ENCODE measurements around the gene NRXN2. TPM values are rescaled to one million over a fixed set of nuclear protein-coding genes. Genes with fewer than 3 reads are reported as not detected.

NRXN2 gene
- total RNA-seq, 1 experiment from 2014 or later: 0.15 TPM

DNA sequence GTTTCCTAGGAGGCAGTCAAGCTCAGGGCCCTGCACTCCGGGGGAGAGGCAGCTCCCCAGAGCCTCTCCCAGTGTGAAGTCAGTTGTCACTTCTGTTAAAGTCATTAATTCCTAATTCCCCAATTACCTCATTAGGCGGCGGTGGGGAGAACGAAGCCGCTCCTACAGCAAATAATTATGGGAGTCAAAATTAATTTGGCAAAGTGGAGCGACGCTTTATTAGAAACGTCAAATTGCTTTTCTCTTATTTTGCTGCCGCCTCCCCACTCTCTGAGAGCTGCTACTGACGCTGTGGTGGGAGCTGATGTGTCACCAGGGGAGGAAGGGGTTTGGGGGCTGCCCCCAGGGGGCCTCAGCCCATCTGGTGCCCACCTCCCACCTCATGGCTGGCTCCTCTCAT lies 90.3 kb downstream of the NRXN2 start:
- Histone ChIP-seq H3K36me3 (ENCODE audit: control insufficient read depth, insufficient read depth, low read length) (no peaks in the 10 kb centered on the region), H3K27me3 (ENCODE audit: control insufficient read depth, insufficient read depth, low read length) (no peaks in the 10 kb centered on the region), H3K4me3 (ENCODE audit: low read depth in 2 of 2, low read length in 2 of 2) (no peak overlapping the region), H3K27ac (ENCODE audit: low read length) (no peak overlapping the region), H3K4me1 (ENCODE audit: control insufficient read depth, insufficient read depth, low read length) (no peaks in the 10 kb centered on the region), H3K9me3 (ENCODE audit: control insufficient read depth, insufficient read depth, low read depth, low read length) (no peaks in the 10 kb centered on the region)
- TF ChIP-seq TCF7L2 (IDR thresholded peaks at IDR 0.05; ENCODE audit: low read depth, low read length) (no peak), POLR2AphosphoS5 (IDR thresholded peaks at IDR 0.05; ENCODE audit: low read depth, low read length) (no peak), SIN3A (IDR thresholded peaks at IDR 0.05; ENCODE audit: borderline replicate concordance, insufficient read depth, low read depth, low read length) (no peak)
- TF ChIP-seq, protein P1, sequence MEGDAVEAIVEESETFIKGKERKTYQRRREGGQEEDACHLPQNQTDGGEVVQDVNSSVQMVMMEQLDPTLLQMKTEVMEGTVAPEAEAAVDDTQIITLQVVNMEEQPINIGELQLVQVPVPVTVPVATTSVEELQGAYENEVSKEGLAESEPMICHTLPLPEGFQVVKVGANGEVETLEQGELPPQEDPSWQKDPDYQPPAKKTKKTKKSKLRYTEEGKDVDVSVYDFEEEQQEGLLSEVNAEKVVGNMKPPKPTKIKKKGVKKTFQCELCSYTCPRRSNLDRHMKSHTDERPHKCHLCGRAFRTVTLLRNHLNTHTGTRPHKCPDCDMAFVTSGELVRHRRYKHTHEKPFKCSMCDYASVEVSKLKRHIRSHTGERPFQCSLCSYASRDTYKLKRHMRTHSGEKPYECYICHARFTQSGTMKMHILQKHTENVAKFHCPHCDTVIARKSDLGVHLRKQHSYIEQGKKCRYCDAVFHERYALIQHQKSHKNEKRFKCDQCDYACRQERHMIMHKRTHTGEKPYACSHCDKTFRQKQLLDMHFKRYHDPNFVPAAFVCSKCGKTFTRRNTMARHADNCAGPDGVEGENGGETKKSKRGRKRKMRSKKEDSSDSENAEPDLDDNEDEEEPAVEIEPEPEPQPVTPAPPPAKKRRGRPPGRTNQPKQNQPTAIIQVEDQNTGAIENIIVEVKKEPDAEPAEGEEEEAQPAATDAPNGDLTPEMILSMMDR (IDR thresholded peaks at IDR 0.05): no peak
- TF ChIP-seq, protein P2, sequence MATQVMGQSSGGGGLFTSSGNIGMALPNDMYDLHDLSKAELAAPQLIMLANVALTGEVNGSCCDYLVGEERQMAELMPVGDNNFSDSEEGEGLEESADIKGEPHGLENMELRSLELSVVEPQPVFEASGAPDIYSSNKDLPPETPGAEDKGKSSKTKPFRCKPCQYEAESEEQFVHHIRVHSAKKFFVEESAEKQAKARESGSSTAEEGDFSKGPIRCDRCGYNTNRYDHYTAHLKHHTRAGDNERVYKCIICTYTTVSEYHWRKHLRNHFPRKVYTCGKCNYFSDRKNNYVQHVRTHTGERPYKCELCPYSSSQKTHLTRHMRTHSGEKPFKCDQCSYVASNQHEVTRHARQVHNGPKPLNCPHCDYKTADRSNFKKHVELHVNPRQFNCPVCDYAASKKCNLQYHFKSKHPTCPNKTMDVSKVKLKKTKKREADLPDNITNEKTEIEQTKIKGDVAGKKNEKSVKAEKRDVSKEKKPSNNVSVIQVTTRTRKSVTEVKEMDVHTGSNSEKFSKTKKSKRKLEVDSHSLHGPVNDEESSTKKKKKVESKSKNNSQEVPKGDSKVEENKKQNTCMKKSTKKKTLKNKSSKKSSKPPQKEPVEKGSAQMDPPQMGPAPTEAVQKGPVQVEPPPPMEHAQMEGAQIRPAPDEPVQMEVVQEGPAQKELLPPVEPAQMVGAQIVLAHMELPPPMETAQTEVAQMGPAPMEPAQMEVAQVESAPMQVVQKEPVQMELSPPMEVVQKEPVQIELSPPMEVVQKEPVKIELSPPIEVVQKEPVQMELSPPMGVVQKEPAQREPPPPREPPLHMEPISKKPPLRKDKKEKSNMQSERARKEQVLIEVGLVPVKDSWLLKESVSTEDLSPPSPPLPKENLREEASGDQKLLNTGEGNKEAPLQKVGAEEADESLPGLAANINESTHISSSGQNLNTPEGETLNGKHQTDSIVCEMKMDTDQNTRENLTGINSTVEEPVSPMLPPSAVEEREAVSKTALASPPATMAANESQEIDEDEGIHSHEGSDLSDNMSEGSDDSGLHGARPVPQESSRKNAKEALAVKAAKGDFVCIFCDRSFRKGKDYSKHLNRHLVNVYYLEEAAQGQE (IDR thresholded peaks at IDR 0.05; ENCODE audit: insufficient read depth in 1 of 2, low read depth in 2 of 2, low read length in 1 of 2): no peak
- intact Hi-C loops (cut with micrococcal nuclease; ENCODE audit: unreplicated experiment) (no loop called here), in situ Hi-C loops (cut with HindIII; ENCODE audit: low pct_unique_long_range_greater_than_20kb, low sequenced_read_pairs) (no loop called here)
- ChIA-PET POLR2A (no interaction called here), CTCF (interaction anchor here (0.6 kb wide), 1 partner anchor 20 kb away, joined by 3 read pairs; no protein-coding TSS in a partner anchor)
- ATAC-seq (no peak), DNase-seq (ENCODE audit: low read depth, low spot score) (no peak)
- no TSS peak for BruUV-seq (replicated peaks)

DNA sequence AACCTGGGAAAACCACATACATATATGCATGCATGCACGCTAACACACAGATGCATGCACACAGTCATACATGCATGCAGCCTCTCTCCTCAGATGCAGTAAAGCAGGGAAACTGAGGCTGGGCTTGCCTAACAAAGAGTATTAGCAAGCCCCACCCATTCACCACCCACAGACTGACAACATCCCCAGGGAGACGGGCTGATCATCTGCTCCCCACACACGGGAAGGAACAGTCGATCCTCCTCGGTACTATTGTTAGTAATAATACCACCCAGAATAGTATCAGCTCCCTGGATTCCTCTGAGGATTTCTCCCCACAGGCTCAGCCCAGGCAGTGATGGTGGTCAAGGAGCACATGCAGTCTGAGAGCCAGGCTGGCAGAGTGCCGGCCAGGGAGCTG lies 90.8 kb downstream of the NRXN2 start:
- Histone ChIP-seq H3K27me3 (ENCODE audit: control insufficient read depth, insufficient read depth, low read length) (no peaks in the 10 kb centered on the region), H3K36me3 (ENCODE audit: control insufficient read depth, insufficient read depth, low read length) (no peaks in the 10 kb centered on the region), H3K27ac (ENCODE audit: low read length) (no peak overlapping the region), H3K4me1 (ENCODE audit: control insufficient read depth, insufficient read depth, low read length) (no peaks in the 10 kb centered on the region), H3K9me3 (ENCODE audit: control insufficient read depth, insufficient read depth, low read depth, low read length) (no peaks in the 10 kb centered on the region), H3K4me3 (ENCODE audit: low read depth in 2 of 2, low read length in 2 of 2) (no peak overlapping the region)
- no TSS peak for BruUV-seq (replicated peaks)
- in situ Hi-C loops (cut with HindIII; ENCODE audit: low pct_unique_long_range_greater_than_20kb, low sequenced_read_pairs): no loop called here
- TF ChIP-seq POLR2AphosphoS5 (IDR thresholded peaks at IDR 0.05; ENCODE audit: low read depth, low read length) (no peak), TCF7L2 (IDR thresholded peaks at IDR 0.05; ENCODE audit: low read depth, low read length) (no peak), SIN3A (IDR thresholded peaks at IDR 0.05; ENCODE audit: borderline replicate concordance, insufficient read depth, low read depth, low read length) (no peak)
- TF ChIP-seq, protein P2 (IDR thresholded peaks at IDR 0.05; ENCODE audit: insufficient read depth in 1 of 2, low read depth in 2 of 2, low read length in 1 of 2): no peak
- TF ChIP-seq, protein P1 (IDR thresholded peaks at IDR 0.05): no peak
- DNase-seq (ENCODE audit: low read depth, low spot score): no peak
- intact Hi-C loops (cut with micrococcal nuclease; ENCODE audit: unreplicated experiment): no loop called here
- no peak for ATAC-seq
- CTCF ChIA-PET: interaction anchor here (0.6 kb wide), 1 partner anchor 20 kb away, joined by 3 read pairs; no protein-coding TSS in a partner anchor
- POLR2A ChIA-PET: no interaction called here
